B cell (primary cell): ENCODE data around the gene INTS7. TPM values are rescaled to one million over a fixed set of nuclear protein-coding genes. Genes with fewer than 3 reads are reported as not detected.

Experiments
- ATAC-seq: fragments of 200-7000 bp; cut with Tn5 transposase; one replicate; pipeline ENCODE4 v1.10.0; 2021; ENCODE audit warnings: low read depth, mild to moderate bottlenecking, moderate number of reproducible peaks, moderate library complexity
- CTCF ChIA-PET: fragments of 350-600 bp; sonication (Branson Sonifier 250); formaldehyde crosslinking; loops from one replicate; lab custom pipeline; 2021; ENCODE audit warnings: antibody characterized with exemption, inconsistent platforms; lab: Charles Lee
- POLR2A ChIA-PET: fragments of 350-600 bp; sonication (Branson Sonifier 250); formaldehyde crosslinking; loops from one replicate; lab custom pipeline; 2021; ENCODE audit warnings: antibody characterized with exemption; lab: Charles Lee
- DNase-seq: peaks from one replicate; pipeline ENCODE4 v3.0.0; 2013
- H2AFZ ChIP-seq: 2 replicates; pipeline ENCODE4 v1.6.1; 2012; ENCODE audit warnings: mild to moderate bottlenecking, low read depth, low read length; ENCODE audit not compliant: insufficient read depth, poor library complexity, severe bottlenecking
- H3K27ac ChIP-seq, 2 donors: 1 replicate in 1 of 2; 2 replicates in 1 of 2; pipeline ENCODE4 v1.5.1; 2012 to 2013; ENCODE audit warnings: low read length in 2 of 2, mild to moderate bottlenecking in 2 of 2, moderate library complexity in 1 of 2
- H3K27me3 ChIP-seq, 4 experiments: fragments of 200-600 bp in 1 of 4; sonication (generic) in 1 of 4; replicated peaks in 1 of 4; 1 replicate in 2 of 4; 2 replicates in 2 of 4; pipeline versions ENCODE4 v1.6.1 to v1.7.0; 2013 to 2016; ENCODE audit warnings: low read length in 3 of 4, mild to moderate bottlenecking in 2 of 4, mixed read lengths in 1 of 4, moderate library complexity in 1 of 4; ENCODE audit not compliant: insufficient read depth in 4 of 4, control insufficient read depth in 3 of 4; ENCODE audit errors: control extremely low read depth in 1 of 4
- H3K36me3 ChIP-seq, 2 experiments: replicated peaks in 1 of 2; 1 replicate in 1 of 2; 2 replicates in 1 of 2; pipeline versions ENCODE4 v1.6.1 to v1.7.1; 2013; ENCODE audit warnings: low read length in 1 of 2; ENCODE audit not compliant: insufficient read depth in 2 of 2, control insufficient read depth in 1 of 2; ENCODE audit errors: control extremely low read depth in 1 of 2, extremely low read depth in 1 of 2
- H3K4me1 ChIP-seq, 2 donors: fragments of 200-600 bp in 1 of 2; sonication (generic) in 1 of 2; 1 replicate in 1 of 2; 2 replicates in 1 of 2; pipeline versions ENCODE4 v1.5.1 to v1.6.1; 2013 to 2017; ENCODE audit warnings: low read length in 2 of 2; ENCODE audit not compliant: control insufficient read depth in 2 of 2, insufficient read depth in 2 of 2
- H3K4me2 ChIP-seq: replicated peaks from 2 replicates; pipeline ENCODE3; 2012; ENCODE audit warnings: mild to moderate bottlenecking, low read depth, low read length; ENCODE audit not compliant: poor library complexity, severe bottlenecking
- H3K4me3 ChIP-seq, 5 experiments: fragments of 200-600 bp in 1 of 5; sonication (generic) in 1 of 5; 1 replicate in 3 of 5; 2 replicates in 2 of 5; pipeline versions ENCODE4 v1.5.1 to v1.7.0; 2011 to 2016; ENCODE audit warnings: low read length in 4 of 5, mild to moderate bottlenecking in 4 of 5, low read depth in 2 of 5, control low read depth in 1 of 5, moderate library complexity in 1 of 5; ENCODE audit not compliant: insufficient read depth in 1 of 5; ENCODE audit errors: control extremely low read depth in 1 of 5, extremely low read depth in 1 of 5
- H3K79me2 ChIP-seq: fragments of 200-600 bp; sonication (generic); one replicate; pipeline ENCODE4 v1.6.0; 2016; ENCODE audit warnings: low read length; ENCODE audit not compliant: control insufficient read depth, insufficient read depth
- H3K9ac ChIP-seq: fragments of 200-600 bp; sonication (generic); 2 replicates; pipeline ENCODE4 v1.6.1; 2017; ENCODE audit warnings: mild to moderate bottlenecking, low read length, moderate library complexity
- H3K9me3 ChIP-seq, 3 donors: one replicate each; pipeline versions ENCODE4 v1.6.1 to v1.7.1; 2013; ENCODE audit warnings: low read length in 2 of 3; ENCODE audit not compliant: control insufficient read depth in 2 of 3, insufficient read depth in 1 of 3; ENCODE audit errors: control extremely low read depth in 1 of 3
- H4K20me1 ChIP-seq: 2 replicates; pipeline ENCODE4 v1.6.0; 2012; ENCODE audit warnings: mild to moderate bottlenecking, low read length; ENCODE audit not compliant: insufficient read depth, control insufficient read depth, poor library complexity, severe bottlenecking
- H3K27ac Mint-ChIP-seq: one replicate; pipeline ENCODE4 v1.8.0; 2021; ENCODE audit warnings: mixed read lengths
- H3K27me3 Mint-ChIP-seq: one replicate; pipeline ENCODE4 v1.8.0; 2021; ENCODE audit warnings: mixed read lengths
- H3K4me1 Mint-ChIP-seq: one replicate; pipeline ENCODE4 v1.8.0; 2021; ENCODE audit warnings: mixed read lengths
- H3K4me3 Mint-ChIP-seq: one replicate; pipeline ENCODE4 v1.8.0; 2021; ENCODE audit warnings: mixed read lengths
- H3K9me3 Mint-ChIP-seq: one replicate; pipeline ENCODE4 v1.8.0; 2022; ENCODE audit warnings: mixed read lengths; ENCODE audit not compliant: insufficient read depth
- EZH2 ChIP-seq: IDR thresholded peaks from 2 replicates; pipeline ENCODE4 v1.6.1; 2012; ENCODE audit warnings: borderline replicate concordance, low read depth, mild to moderate bottlenecking, moderate library complexity, low read length; ENCODE audit not compliant: insufficient read depth, poor library complexity, severe bottlenecking
- WGBS: methylation state at CpG from one replicate; pipeline ENCODE4 v1.1.5; 2013; ENCODE audit warnings: missing lambda C conversion rate; ENCODE audit not compliant: insufficient coverage; 5-methylcytosine and 5-hydroxymethylcytosine counted together
- intact Hi-C: fragments of 100-400 bp; cut with micrococcal nuclease; formaldehyde crosslinking; loops from one replicate; pipeline ENCODE4 v1.10.0; 2022
- polyA plus RNA-seq: library from polyadenylated mRNA; depleted of rRNA; stranded (reverse); fragments of >200 nt; gene quantifications from 2 replicates; pipeline ENCODE4 v1.2.3, GENCODE V29; 2012
- total RNA-seq, 2 donors: library from RNA; stranded (reverse); fragments of 120-200 nt in 1 of 2; gene quantifications; 1 replicate in 1 of 2; 2 replicates in 1 of 2; pipeline versions ENCODE4 v1.2.3 to v1.2.4, GENCODE V29; 2013 to 2022
- TF ChIP-seq, protein P1 (sequence below): fragments of 200-600 bp; IDR thresholded peaks from one replicate; pipeline ENCODE4 v1.8.0; 2022; ENCODE audit warnings: antibody characterized with exemption, mild to moderate bottlenecking

INTS7 gene
- total and polyA plus RNA-seq, 2 donors (not counting 1 experiment from before 2014, with no cell fraction given), result 8.3 to 19.2 TPM

DNA sequence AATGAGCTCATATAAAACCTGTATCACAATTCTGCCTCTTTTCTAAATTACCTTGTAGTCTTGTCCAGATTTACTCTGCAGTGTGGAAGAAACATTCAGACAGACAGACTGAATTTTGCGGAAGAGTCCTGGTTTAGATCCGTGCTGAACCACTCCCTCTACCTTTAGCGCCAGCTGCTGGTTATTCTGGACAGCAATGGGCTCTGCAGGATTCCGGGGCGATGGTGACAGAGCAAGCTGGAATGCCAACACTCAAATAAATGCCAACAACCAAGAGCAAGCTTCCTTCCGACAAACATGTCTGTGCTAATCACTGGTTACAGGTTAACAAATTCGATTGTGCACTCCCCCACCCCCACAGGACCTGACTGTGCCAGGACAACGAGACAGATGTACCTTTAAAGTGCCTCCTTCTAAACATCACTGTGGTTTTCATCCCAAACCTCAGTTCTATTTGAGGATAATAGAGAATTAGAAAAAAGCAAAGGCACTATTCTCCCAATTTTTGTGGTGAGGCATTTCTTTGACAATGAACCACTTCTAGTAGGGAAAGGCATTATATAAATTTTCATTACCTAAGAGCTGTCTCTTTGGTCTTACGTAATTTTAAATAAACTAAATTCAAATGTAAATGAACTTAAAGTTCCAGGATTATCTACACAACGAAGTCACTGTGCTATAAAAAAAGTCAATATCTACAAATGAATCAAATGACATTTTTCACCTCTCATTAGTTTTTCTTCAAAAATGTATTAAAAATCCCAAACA, 90.4 kb downstream of the INTS7 start:
- Mint-ChIP-seq H3K27ac (no peak overlapping the region), H3K4me1 (peaks cover 9% of the 10 kb centered on the region), H3K9me3 (no peaks in the 10 kb centered on the region), H3K4me3 (no peak overlapping the region), H3K27me3 (no peaks in the 10 kb centered on the region)
- H3K79me2 ChIP-seq, result no peaks in the 10 kb centered on the region
- peaks cover 5 to 9% of the 10 kb centered on the region in 2 donors for H3K4me1 ChIP-seq
- no peak for TF ChIP-seq EZH2
- TF ChIP-seq, protein P1, sequence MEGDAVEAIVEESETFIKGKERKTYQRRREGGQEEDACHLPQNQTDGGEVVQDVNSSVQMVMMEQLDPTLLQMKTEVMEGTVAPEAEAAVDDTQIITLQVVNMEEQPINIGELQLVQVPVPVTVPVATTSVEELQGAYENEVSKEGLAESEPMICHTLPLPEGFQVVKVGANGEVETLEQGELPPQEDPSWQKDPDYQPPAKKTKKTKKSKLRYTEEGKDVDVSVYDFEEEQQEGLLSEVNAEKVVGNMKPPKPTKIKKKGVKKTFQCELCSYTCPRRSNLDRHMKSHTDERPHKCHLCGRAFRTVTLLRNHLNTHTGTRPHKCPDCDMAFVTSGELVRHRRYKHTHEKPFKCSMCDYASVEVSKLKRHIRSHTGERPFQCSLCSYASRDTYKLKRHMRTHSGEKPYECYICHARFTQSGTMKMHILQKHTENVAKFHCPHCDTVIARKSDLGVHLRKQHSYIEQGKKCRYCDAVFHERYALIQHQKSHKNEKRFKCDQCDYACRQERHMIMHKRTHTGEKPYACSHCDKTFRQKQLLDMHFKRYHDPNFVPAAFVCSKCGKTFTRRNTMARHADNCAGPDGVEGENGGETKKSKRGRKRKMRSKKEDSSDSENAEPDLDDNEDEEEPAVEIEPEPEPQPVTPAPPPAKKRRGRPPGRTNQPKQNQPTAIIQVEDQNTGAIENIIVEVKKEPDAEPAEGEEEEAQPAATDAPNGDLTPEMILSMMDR, result no peak
- ChIA-PET CTCF (no interaction called here), POLR2A (no interaction called here)
- DNase-seq (no peak), ATAC-seq (no peak)
- H3K36me3 ChIP-seq, result peaks cover 0 to 7% of the 10 kb centered on the region in 2 experiments
- no peak overlapping the region for H3K9ac ChIP-seq
- WGBS, result 99% methylated on average over 6 of the region's 10 CpGs
- intact Hi-C loops, result loop anchor here (10.0 kb wide), 1 partner anchor 370 kb away; the partner anchor contains the start of gene SLC30A1
- H3K4me2 ChIP-seq, result no peak overlapping the region
- no peaks in the 10 kb centered on the region for H3K27me3 ChIP-seq
- no peak overlapping the region for H3K4me3 ChIP-seq
- H3K27ac ChIP-seq, result no peak overlapping the region
- no peak overlapping the region for H2AFZ ChIP-seq
- no peaks in the 10 kb centered on the region for H3K9me3 ChIP-seq
- H4K20me1 ChIP-seq, result no peaks in the 10 kb centered on the region

DNA sequence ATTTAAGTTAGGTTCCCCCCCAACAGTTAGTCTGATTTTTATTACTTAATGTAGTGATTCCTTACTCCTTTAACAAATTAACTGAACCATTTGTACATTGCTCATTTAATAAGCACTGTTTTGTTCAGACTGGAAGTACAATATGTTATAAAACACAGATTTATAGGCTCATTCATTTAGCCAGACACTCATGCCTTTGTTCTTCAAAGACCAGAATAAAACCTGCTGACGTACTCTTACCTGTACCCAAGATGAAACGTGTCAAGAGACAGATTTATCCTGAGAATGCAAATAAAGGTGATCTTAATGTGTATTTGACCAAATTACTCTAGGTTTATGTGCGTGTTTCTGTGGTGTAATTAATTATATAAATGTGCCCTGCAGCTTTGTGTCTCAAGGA, 92.8 kb downstream of the INTS7 start:
- Mint-ChIP-seq H3K4me1 (peaks cover 25% of the 10 kb centered on the region), H3K4me3 (no peak overlapping the region), H3K27ac (no peak overlapping the region), H3K27me3 (no peaks in the 10 kb centered on the region), H3K9me3 (no peaks in the 10 kb centered on the region)
- no peak overlapping the region for H3K9ac ChIP-seq
- ATAC-seq (no peak), DNase-seq (no peak)
- WGBS, result no CpG with 5 or more reads among the region's 3 CpGs
- peaks cover 12 to 15% of the 10 kb centered on the region in 2 donors for H3K4me1 ChIP-seq
- no peak overlapping the region for H3K4me2 ChIP-seq
- H3K4me3 ChIP-seq, result no peak overlapping the region
- H3K79me2 ChIP-seq, result no peaks in the 10 kb centered on the region
- intact Hi-C loops, result loop anchor here (10.0 kb wide), 1 partner anchor 368 kb away; the partner anchor contains the start of gene SLC30A1
- POLR2A ChIA-PET, result no interaction called here
- H3K36me3 ChIP-seq, result peaks cover 0 to 7% of the 10 kb centered on the region in 2 experiments
- TF ChIP-seq EZH2, result no peak
- TF ChIP-seq, protein P1, result no peak
- no peak overlapping the region for H3K27ac ChIP-seq
- H4K20me1 ChIP-seq, result no peaks in the 10 kb centered on the region
- CTCF ChIA-PET, result no interaction called here
- no peaks in the 10 kb centered on the region for H3K9me3 ChIP-seq
- H2AFZ ChIP-seq, result no peak overlapping the region
- no peaks in the 10 kb centered on the region for H3K27me3 ChIP-seq
